Measurements from ENCODE around the gene SYP. TPM values are rescaled to one million over a fixed set of nuclear protein-coding genes. Genes with fewer than 3 reads are reported as not detected.

Gene SYP
- total and polyA plus RNA-seq, 10 of the 15 experiments (the other 5 are each of a cell fraction or from before 2014, with no cell fraction given) = 0.34 to 1.7 (median 0.74) TPM

- TF ChIP-seq SRF (IDR thresholded peaks at IDR 0.05; ENCODE audit: low read depth in 2 of 2, low read length in 2 of 2) = no peak
Observed at GRCh38 chrX:49227726-49228125, 27.7 kb upstream of the SYP start (continued).

- Histone ChIP-seq H2AFZ (ENCODE audit: control insufficient read depth, low read depth, low read length) (no peak overlapping the region), H3K27ac (ENCODE audit: control insufficient read depth, insufficient read depth) (no peak overlapping the region), H3K4me1 (ENCODE audit: control insufficient read depth, insufficient read depth, low read length) (no peaks in the 10 kb centered on the region), H4K20me1 (ENCODE audit: control insufficient read depth, insufficient read depth) (no peaks in the 10 kb centered on the region), H3K9me3 (replicated peaks; ENCODE audit: control insufficient read depth, insufficient read depth, low read length) (no peaks in the 10 kb centered on the region; the same call in 2 of the 3 replicates), H3K79me2 (ENCODE audit: control insufficient read depth, insufficient read depth, low read length) (no peaks in the 10 kb centered on the region), H3K27me3 (replicated peaks in 1 of 2; ENCODE audit: control insufficient read depth in 2 of 2, insufficient read depth in 2 of 2, low read length in 1 of 2) (no peaks in the 10 kb centered on the region), H3K4me3 (no peak overlapping the region), H3K9ac (ENCODE audit: control insufficient read depth, insufficient read depth, low read length) (no peak overlapping the region), H3K36me3 (ENCODE audit: control insufficient read depth in 2 of 2, insufficient read depth in 2 of 2, low read length in 1 of 2) (no peaks in the 10 kb centered on the region), H3K4me2 (ENCODE audit: control insufficient read depth, insufficient read depth) (no peak overlapping the region)
- CTCF ChIA-PET = no interaction called here
- WGBS (ENCODE audit: insufficient coverage, insufficient replicate concordance, low lambda C conversion rate, missing lambda C conversion rate) = 93% methylated on average over 9 of the region's 9 CpGs
- intact Hi-C loops (cut with micrococcal nuclease; ENCODE audit: unreplicated experiment) = no loop called here
- no peak for ATAC-seq
- FAIRE-seq = no peak
- RAD21 ChIA-PET (ENCODE audit: unreplicated experiment) = no interaction called here
- no TSS peak for BruUV-seq (replicated peaks)
- TF ChIP-seq, protein P1, sequence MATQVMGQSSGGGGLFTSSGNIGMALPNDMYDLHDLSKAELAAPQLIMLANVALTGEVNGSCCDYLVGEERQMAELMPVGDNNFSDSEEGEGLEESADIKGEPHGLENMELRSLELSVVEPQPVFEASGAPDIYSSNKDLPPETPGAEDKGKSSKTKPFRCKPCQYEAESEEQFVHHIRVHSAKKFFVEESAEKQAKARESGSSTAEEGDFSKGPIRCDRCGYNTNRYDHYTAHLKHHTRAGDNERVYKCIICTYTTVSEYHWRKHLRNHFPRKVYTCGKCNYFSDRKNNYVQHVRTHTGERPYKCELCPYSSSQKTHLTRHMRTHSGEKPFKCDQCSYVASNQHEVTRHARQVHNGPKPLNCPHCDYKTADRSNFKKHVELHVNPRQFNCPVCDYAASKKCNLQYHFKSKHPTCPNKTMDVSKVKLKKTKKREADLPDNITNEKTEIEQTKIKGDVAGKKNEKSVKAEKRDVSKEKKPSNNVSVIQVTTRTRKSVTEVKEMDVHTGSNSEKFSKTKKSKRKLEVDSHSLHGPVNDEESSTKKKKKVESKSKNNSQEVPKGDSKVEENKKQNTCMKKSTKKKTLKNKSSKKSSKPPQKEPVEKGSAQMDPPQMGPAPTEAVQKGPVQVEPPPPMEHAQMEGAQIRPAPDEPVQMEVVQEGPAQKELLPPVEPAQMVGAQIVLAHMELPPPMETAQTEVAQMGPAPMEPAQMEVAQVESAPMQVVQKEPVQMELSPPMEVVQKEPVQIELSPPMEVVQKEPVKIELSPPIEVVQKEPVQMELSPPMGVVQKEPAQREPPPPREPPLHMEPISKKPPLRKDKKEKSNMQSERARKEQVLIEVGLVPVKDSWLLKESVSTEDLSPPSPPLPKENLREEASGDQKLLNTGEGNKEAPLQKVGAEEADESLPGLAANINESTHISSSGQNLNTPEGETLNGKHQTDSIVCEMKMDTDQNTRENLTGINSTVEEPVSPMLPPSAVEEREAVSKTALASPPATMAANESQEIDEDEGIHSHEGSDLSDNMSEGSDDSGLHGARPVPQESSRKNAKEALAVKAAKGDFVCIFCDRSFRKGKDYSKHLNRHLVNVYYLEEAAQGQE (IDR thresholded peaks at IDR 0.05; ENCODE audit: low read depth, low read length) = no peak
- no peak for TF ChIP-seq MYC (IDR thresholded peaks at IDR 0.05; ENCODE audit: insufficient read depth, insufficient read length, insufficient replicate concordance, low read length, severe bottlenecking)
- TF ChIP-seq JUND (IDR thresholded peaks at IDR 0.05; ENCODE audit: low read depth, low read length) = no peak
- TF ChIP-seq TBL1XR1 (IDR thresholded peaks at IDR 0.05; ENCODE audit: low read depth, low read length) = no peak
- TF ChIP-seq ZNF622 (IDR thresholded peaks at IDR 0.05) = no peak
- no peak for TF ChIP-seq CHD4 (IDR thresholded peaks at IDR 0.05)
- TF ChIP-seq SMC3 (IDR thresholded peaks at IDR 0.05; ENCODE audit: borderline replicate concordance, low read length) = no peak
- TF ChIP-seq RUNX3 (IDR thresholded peaks at IDR 0.05; ENCODE audit: low read length) = no peak
- no peak for TF ChIP-seq ZNF24 (IDR thresholded peaks at IDR 0.05)
- no peak for TF ChIP-seq BACH1 (IDR thresholded peaks at IDR 0.05; ENCODE audit: borderline replicate concordance)
- TF ChIP-seq GABPA (IDR thresholded peaks at IDR 0.05; ENCODE audit: low read depth) = no peak
- POLR2A ChIA-PET = no interaction called here
- SMC1A ChIA-PET (ENCODE audit: uncharacterized antibody, unreplicated experiment) = no interaction called here
- no peak for DNase-seq (ENCODE audit: low read depth, low spot score)
- in situ Hi-C loops (cut with MboI) = no loop called here
Observed at GRCh38 chrX:49226946-49227345, 27.0 kb upstream of the SYP start.

All from GM12878 (cell line).